HepG2 (cell line): ENCODE results near the gene GZF1. TPM values are rescaled to one million over a fixed set of nuclear protein-coding genes. Genes with fewer than 3 reads are reported as not detected.

ENCODE experiments used
- ATF4 ChIP-seq, 2 experiments: fragments of 450-650 bp in 1 of 2; sonication (generic) in 1 of 2; formaldehyde crosslinking; IDR thresholded peaks; 2 replicates each; pipeline versions ENCODE4 v1.5.0 to v1.8.0; 2020 to 2022; ENCODE audit warnings: mild to moderate bottlenecking in 1 of 2, missing genetic modification reagents in 1 of 2
- EEA1 ChIP-seq: sonication (generic); formaldehyde crosslinking; IDR thresholded peaks from 2 replicates; pipeline ENCODE4 v1.5.1; 2020; ENCODE audit warnings: mild to moderate bottlenecking, missing genetic modification reagents, borderline replicate concordance
- ETV6 ChIP-seq: sonication (generic); formaldehyde crosslinking; conservative IDR thresholded peaks from 2 replicates; pipeline ENCODE4 v1.4.0; 2020; ENCODE audit warnings: missing genetic modification reagents
- FOSL1 ChIP-seq: sonication (generic); formaldehyde crosslinking; IDR thresholded peaks from 2 replicates; pipeline ENCODE4 v1.9.0; 2021; ENCODE audit warnings: missing genetic modification reagents, borderline replicate concordance
- HNRNPH1 ChIP-seq: fragments of 200-400 bp; formaldehyde crosslinking; optimal IDR thresholded peaks from 2 replicates; pipeline ENCODE3; 2017; ENCODE audit warnings: mild to moderate bottlenecking, low read depth, low read length
- SMARCC2 ChIP-seq: fragments of 450-650 bp; IDR thresholded peaks from 2 replicates; pipeline ENCODE4 v1.6.1; 2017; ENCODE audit warnings: antibody characterized with exemption, mild to moderate bottlenecking
- THRA ChIP-seq: sonication (generic); formaldehyde crosslinking; IDR thresholded peaks from 2 replicates; pipeline ENCODE4 v1.4.0; 2020; ENCODE audit warnings: missing genetic modification reagents, borderline replicate concordance
- ZBTB14 ChIP-seq: sonication (generic); formaldehyde crosslinking; IDR thresholded peaks from 2 replicates; pipeline ENCODE4 v1.4.0; 2020; ENCODE audit warnings: missing genetic modification reagents
- ZNF180 ChIP-seq: sonication (generic); formaldehyde crosslinking; IDR thresholded peaks from 2 replicates; pipeline ENCODE4 v1.4.0; 2020; ENCODE audit warnings: low read depth, missing genetic modification reagents, borderline replicate concordance
- ZNF501 ChIP-seq: sonication (generic); formaldehyde crosslinking; IDR thresholded peaks from 2 replicates; pipeline ENCODE4 v1.5.1; 2020; ENCODE audit warnings: mild to moderate bottlenecking, moderate library complexity, missing genetic modification reagents
- ZNF503 ChIP-seq: sonication (generic); formaldehyde crosslinking; IDR thresholded peaks from 2 replicates; pipeline ENCODE4 v1.4.0; 2020; ENCODE audit warnings: missing genetic modification reagents
- ZNF576 ChIP-seq: sonication (generic); formaldehyde crosslinking; IDR thresholded peaks from 2 replicates; pipeline ENCODE4 v1.4.0; 2020; ENCODE audit warnings: mild to moderate bottlenecking, missing genetic modification reagents
- ZNF766 ChIP-seq: sonication (generic); formaldehyde crosslinking; IDR thresholded peaks from 2 replicates; pipeline ENCODE4 v1.5.0; 2020; ENCODE audit warnings: missing genetic modification reagents, borderline replicate concordance
- ZSCAN30 ChIP-seq: sonication (generic); formaldehyde crosslinking; IDR thresholded peaks from 2 replicates; pipeline ENCODE4 v1.5.0; 2020; ENCODE audit warnings: mild to moderate bottlenecking, missing genetic modification reagents
- polyA plus RNA-seq, 8 experiments: library from polyadenylated mRNA; depleted of rRNA in 3 of 8; stranded (reverse) in 7 of 8; unstranded in 1 of 8; fragments of >200 nt; fragmentation: Illumina TruSeq in 4 of 8; extraction: Trizol in 4 of 8; gene quantifications; 2 replicates each; pipeline versions ENCODE4 v1.2.1 to v1.2.3, GENCODE V29; 2011 to 2016; ENCODE audit warnings: low read depth in 4 of 8, missing spikeins in 1 of 8, mixed read lengths in 1 of 8; ENCODE audit not compliant: insufficient read depth in 1 of 8
- total RNA-seq, 5 experiments: library from RNA; depleted of rRNA; stranded (reverse); fragments of >200 nt; fragmentation: Illumina TruSeq; extraction: Trizol; gene quantifications; 2 replicates each; pipeline ENCODE4 v1.2.3, GENCODE V29; 2016; ENCODE audit warnings: low read depth in 1 of 5
- TF ChIP-seq, protein P1 (sequence below): sonication (generic); formaldehyde crosslinking; IDR thresholded peaks from 2 replicates; pipeline ENCODE4 v1.4.0; 2020; ENCODE audit warnings: missing genetic modification reagents, borderline replicate concordance
- TF ChIP-seq, protein P2 (sequence below): sonication (generic); formaldehyde crosslinking; IDR thresholded peaks from 2 replicates; pipeline ENCODE4 v1.5.0; 2020; ENCODE audit warnings: mild to moderate bottlenecking, missing genetic modification reagents

The GZF1 gene
- total and polyA plus RNA-seq, 2 of the 13 experiments (the other 11 are each of a cell fraction or from before 2014, with no cell fraction given): 16.9 to 26.0 TPM

GRCh38 chr20:23357767-23358562 is 4.0 kb upstream of the GZF1 start (continued):
- TF ChIP-seq THRA (CRISPR knock-in tag): peak; percentile 69
- TF ChIP-seq, protein P1, sequence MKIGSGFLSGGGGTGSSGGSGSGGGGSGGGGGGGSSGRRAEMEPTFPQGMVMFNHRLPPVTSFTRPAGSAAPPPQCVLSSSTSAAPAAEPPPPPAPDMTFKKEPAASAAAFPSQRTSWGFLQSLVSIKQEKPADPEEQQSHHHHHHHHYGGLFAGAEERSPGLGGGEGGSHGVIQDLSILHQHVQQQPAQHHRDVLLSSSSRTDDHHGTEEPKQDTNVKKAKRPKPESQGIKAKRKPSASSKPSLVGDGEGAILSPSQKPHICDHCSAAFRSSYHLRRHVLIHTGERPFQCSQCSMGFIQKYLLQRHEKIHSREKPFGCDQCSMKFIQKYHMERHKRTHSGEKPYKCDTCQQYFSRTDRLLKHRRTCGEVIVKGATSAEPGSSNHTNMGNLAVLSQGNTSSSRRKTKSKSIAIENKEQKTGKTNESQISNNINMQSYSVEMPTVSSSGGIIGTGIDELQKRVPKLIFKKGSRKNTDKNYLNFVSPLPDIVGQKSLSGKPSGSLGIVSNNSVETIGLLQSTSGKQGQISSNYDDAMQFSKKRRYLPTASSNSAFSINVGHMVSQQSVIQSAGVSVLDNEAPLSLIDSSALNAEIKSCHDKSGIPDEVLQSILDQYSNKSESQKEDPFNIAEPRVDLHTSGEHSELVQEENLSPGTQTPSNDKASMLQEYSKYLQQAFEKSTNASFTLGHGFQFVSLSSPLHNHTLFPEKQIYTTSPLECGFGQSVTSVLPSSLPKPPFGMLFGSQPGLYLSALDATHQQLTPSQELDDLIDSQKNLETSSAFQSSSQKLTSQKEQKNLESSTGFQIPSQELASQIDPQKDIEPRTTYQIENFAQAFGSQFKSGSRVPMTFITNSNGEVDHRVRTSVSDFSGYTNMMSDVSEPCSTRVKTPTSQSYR (CRISPR knock-in tag): no peak
- peak; percentile 11; the same call in 1 of the 2 replicates for TF ChIP-seq ZBTB14 (CRISPR knock-in tag)
- TF ChIP-seq ZNF501: peak; percentile 100
- TF ChIP-seq ZSCAN30 (CRISPR knock-in tag): no peak
- TF ChIP-seq ZNF180 (CRISPR knock-in tag): 0 out of 2 replicates have a peak, but pooled peaks have one; percentile 58
- no peak; the same call in 1 of the 2 replicates for TF ChIP-seq EEA1 (CRISPR knock-in tag)
- TF ChIP-seq ZNF503 (CRISPR knock-in tag): peak; percentile 86; the same call in 1 of the 2 replicates
- TF ChIP-seq SMARCC2: no peak
- no peak for TF ChIP-seq HNRNPH1
- TF ChIP-seq ATF4 (CRISPR knock-in tag; IDR thresholded peaks at IDR 0.05): peak in 1 of 2 experiments; percentile 19; a peak in 1 of 4 replicates
- TF ChIP-seq ETV6: peak; percentile 82; the same call in 1 of the 2 replicates
- TF ChIP-seq ZNF766 (CRISPR knock-in tag): peak; percentile 96; the same call in 1 of the 2 replicates
- no peak for TF ChIP-seq FOSL1 (CRISPR knock-in tag)
- TF ChIP-seq ZNF576 (CRISPR knock-in tag): 0 out of 2 replicates have a peak, but pooled peaks have one; percentile 22
- TF ChIP-seq, protein P2, sequence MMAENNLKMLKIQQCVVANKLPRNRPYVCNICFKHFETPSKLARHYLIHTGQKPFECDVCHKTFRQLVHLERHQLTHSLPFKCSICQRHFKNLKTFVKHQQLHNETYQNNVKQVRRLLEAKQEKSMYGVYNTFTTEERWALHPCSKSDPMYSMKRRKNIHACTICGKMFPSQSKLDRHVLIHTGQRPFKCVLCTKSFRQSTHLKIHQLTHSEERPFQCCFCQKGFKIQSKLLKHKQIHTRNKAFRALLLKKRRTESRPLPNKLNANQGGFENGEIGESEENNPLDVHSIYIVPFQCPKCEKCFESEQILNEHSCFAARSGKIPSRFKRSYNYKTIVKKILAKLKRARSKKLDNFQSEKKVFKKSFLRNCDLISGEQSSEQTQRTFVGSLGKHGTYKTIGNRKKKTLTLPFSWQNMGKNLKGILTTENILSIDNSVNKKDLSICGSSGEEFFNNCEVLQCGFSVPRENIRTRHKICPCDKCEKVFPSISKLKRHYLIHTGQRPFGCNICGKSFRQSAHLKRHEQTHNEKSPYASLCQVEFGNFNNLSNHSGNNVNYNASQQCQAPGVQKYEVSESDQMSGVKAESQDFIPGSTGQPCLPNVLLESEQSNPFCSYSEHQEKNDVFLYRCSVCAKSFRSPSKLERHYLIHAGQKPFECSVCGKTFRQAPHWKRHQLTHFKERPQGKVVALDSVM (CRISPR knock-in tag): no peak
